GM12892 (cell line): ENCODE measurements around the gene FGF12.

ENCODE experiments used
- POLR2A ChIP-seq: IDR thresholded peaks from 2 replicates; pipeline ENCODE4 v1.6.1; 2011; ENCODE audit warnings: low read depth, low read length, control low read depth
- POLR2AphosphoS5 ChIP-seq: IDR thresholded peaks from 2 replicates; pipeline ENCODE4 v1.6.1; 2011; ENCODE audit warnings: low read depth, low read length, control low read depth
- TAF1 ChIP-seq: IDR thresholded peaks from 2 replicates; pipeline ENCODE4 v1.6.1; 2011; ENCODE audit warnings: low read depth, mild to moderate bottlenecking, control low read depth, low read length, borderline replicate concordance

DNA sequence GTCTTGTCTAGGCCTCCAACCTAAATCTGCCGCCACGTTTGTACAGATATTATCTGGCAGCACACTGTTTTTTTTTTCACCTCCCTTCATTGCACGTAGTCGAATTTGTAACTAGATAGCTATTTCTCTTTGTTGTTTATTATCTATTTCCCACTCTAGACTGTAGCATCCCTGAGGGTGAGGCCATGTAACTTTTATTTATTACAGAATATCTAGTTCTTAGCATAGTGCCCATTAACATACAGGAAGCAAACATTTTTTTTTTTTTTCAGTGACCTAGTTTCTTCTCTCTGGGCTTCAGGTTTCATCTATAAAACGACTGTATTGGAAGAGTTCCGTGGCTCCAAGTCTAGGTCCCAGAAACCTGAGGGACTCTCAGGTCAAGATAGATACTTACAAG, 354.3 kb downstream of the FGF12 start:
- TF ChIP-seq TAF1: no peak
- TF ChIP-seq POLR2A: no peak
- TF ChIP-seq POLR2AphosphoS5: no peak
